OCI-LY7 (cell line): ENCODE results near the gene MAP7D2.

Experiments used
- EZH2phosphoT487 ChIP-seq: fragments of 200-600 bp; sonication (generic); IDR thresholded peaks from 2 replicates; pipeline ENCODE4 v1.6.1; 2018; ENCODE audit warnings: low read depth, borderline replicate concordance, mild to moderate bottlenecking, mixed run types, antibody characterized with exemption, low read length, moderate library complexity, mixed read lengths
- TF ChIP-seq, protein P1 (sequence below): fragments of 200-600 bp; sonication (generic); conservative IDR thresholded peaks from 2 replicates; pipeline ENCODE4 v1.5.1; 2014; ENCODE audit warnings: mild to moderate bottlenecking, antibody characterized with exemption, low read length, moderate library complexity, mixed read lengths

DNA sequence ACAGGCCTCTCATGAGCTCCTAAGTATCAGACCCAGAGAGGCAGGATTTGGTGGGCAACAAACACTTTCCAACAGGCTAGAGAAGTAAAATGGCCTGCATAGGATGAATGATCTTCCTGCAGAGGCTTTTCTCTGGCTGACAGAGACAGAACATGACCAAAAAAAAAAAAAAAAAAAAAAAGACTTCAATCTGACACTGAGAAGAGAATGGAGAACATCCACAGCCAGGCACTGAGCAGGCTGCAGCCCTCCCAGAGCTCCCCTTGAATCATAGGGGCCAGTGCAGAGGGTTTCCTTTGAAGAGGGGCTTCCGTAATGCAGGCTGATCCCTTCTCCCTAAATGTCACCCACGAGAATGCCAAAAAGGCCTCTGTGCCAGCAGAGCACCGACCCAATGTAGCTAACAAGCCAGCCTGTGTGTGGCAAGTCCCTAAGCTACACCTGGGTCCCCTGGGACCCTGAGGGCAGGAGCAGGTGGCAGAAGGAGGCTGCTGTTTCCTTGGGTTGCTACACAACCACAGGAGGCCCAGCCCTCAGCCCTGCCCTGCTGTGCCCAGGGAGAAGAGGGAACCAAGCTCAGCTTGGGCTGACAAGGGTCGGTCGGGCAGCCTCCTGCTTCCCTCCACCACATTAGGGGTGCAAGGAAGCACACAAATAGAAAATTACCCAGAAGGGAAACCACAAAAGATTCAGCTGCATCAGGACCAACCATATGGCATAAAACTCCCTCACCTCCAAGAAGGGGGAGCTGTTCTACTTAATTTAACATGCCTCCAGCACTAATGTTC lies 55.6 kb downstream of the MAP7D2 start:
- TF ChIP-seq, protein P1, sequence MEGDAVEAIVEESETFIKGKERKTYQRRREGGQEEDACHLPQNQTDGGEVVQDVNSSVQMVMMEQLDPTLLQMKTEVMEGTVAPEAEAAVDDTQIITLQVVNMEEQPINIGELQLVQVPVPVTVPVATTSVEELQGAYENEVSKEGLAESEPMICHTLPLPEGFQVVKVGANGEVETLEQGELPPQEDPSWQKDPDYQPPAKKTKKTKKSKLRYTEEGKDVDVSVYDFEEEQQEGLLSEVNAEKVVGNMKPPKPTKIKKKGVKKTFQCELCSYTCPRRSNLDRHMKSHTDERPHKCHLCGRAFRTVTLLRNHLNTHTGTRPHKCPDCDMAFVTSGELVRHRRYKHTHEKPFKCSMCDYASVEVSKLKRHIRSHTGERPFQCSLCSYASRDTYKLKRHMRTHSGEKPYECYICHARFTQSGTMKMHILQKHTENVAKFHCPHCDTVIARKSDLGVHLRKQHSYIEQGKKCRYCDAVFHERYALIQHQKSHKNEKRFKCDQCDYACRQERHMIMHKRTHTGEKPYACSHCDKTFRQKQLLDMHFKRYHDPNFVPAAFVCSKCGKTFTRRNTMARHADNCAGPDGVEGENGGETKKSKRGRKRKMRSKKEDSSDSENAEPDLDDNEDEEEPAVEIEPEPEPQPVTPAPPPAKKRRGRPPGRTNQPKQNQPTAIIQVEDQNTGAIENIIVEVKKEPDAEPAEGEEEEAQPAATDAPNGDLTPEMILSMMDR: 0 out of 2 replicates have a peak, but pooled peaks have one; percentile 41
- TF ChIP-seq EZH2phosphoT487: no peak
